Heart left ventricle (tissue), 13 donors: ENCODE data around the gene ZNF697.

ENCODE experiments used
- POLR2A ChIP-seq, 2 donors: fragments of 450-650 bp; IDR thresholded peaks; one replicate each; pipeline ENCODE4 v1.6.1; 2017; ENCODE audit warnings: antibody characterized with exemption in 2 of 2, mild to moderate bottlenecking in 2 of 2, moderate library complexity in 2 of 2
- TF ChIP-seq, protein P1 (sequence below), 12 donors: fragments of 200-600 bp; sonication (generic) in 4 of 12; IDR thresholded peaks; one replicate each; pipeline versions ENCODE4 v1.5.0 to v1.8.0; 2018 to 2022; ENCODE audit warnings: antibody characterized with exemption in 12 of 12, mild to moderate bottlenecking in 5 of 12
- donor health status: ischemic (EF 13 %, LVEDD 7.1; RV severe dilation, severe dysfunction).
- donor health status: DM: no; HTN: yes; CAD: no.
- donor health status: DM: no; HTN: no; CAD: no.
- donor health status: ischemic (EF 25% LVEDD 6.9; RV normal size, moderate dysfunction).
- donor health status: ischemic (EF 25% LVEDD 5.7; RV mildly dilated, moderate dysfunction).
- donor health status: ischemic (EF 35%, LVEDD 5.7; RV mildly dilated, moderate dysfunction).
- donor health status: nonischemic (EF 11% LVEDD 7.7; RV severe dilation, severe dysfunction).
- donor health status: DM: yes; HTN: yes; CAD: no.
- donor health status: PGD.
- donor health status: ischemic (EF 29% LVEDD 5.4; RV normal size, mild dysfunction).
- donor health status: nonischemic (EF 23%, LVEDD 6.1; RV moderate dilation, normal function).

DNA sequence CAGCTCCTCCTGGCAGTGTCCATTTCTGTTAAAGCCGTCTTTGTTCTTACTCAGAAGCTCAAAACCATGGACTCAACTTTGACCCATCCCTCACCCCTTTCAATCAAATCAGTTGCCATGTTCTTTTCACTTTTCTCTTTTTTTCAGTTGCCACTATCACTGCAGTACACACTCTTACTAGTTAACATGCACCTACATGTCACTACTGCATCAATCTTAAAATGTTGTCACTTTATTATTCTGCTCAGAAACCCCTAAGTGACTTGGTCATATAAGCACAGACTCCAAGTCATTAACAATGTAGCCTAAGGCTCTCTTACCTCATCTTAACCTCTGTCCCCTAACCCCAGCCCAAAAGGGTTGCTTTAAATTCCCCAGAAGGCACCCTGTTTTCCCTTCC, 9.0 kb downstream of the ZNF697 start:
- TF ChIP-seq, protein P1, sequence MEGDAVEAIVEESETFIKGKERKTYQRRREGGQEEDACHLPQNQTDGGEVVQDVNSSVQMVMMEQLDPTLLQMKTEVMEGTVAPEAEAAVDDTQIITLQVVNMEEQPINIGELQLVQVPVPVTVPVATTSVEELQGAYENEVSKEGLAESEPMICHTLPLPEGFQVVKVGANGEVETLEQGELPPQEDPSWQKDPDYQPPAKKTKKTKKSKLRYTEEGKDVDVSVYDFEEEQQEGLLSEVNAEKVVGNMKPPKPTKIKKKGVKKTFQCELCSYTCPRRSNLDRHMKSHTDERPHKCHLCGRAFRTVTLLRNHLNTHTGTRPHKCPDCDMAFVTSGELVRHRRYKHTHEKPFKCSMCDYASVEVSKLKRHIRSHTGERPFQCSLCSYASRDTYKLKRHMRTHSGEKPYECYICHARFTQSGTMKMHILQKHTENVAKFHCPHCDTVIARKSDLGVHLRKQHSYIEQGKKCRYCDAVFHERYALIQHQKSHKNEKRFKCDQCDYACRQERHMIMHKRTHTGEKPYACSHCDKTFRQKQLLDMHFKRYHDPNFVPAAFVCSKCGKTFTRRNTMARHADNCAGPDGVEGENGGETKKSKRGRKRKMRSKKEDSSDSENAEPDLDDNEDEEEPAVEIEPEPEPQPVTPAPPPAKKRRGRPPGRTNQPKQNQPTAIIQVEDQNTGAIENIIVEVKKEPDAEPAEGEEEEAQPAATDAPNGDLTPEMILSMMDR (IDR thresholded peaks at IDR 0.05): no peak
- TF ChIP-seq POLR2A (IDR thresholded peaks at IDR 0.05): no peak
